Neural cell (in vitro differentiated cells): ENCODE results near the gene SLC2A10. TPM values are rescaled to one million over a fixed set of nuclear protein-coding genes. Genes with fewer than 3 reads are reported as not detected.

Experiments
- H2AFZ ChIP-seq: fragments of 200-600, 300-800 bp; sonication (generic), shearing (Covaris generic); 2 replicates; pipeline ENCODE4 v1.6.0; 2014; ENCODE audit warnings: low read depth, mild to moderate bottlenecking, antibody characterized with exemption, low read length, moderate library complexity
- H3F3A ChIP-seq: fragments of 200-600 bp; shearing (Covaris generic); 2 replicates; pipeline ENCODE4 v1.6.1; 2016; ENCODE audit warnings: mild to moderate bottlenecking, moderate library complexity, mixed read lengths, antibody characterized with exemption, low read length; ENCODE audit not compliant: insufficient read depth, poor library complexity, severe bottlenecking
- H3K27ac ChIP-seq: fragments of 200-600, 300-800 bp; sonication (generic), shearing (Covaris generic); 2 replicates; pipeline ENCODE4 v1.5.1; 2014; ENCODE audit warnings: mild to moderate bottlenecking, low read length, moderate library complexity
- H3K27me3 ChIP-seq: fragments of 300-800, 200-600 bp; sonication (generic), shearing (Covaris generic); 2 replicates; pipeline ENCODE4 v1.6.0; 2014; ENCODE audit warnings: mild to moderate bottlenecking, low read depth, low read length, moderate library complexity; ENCODE audit not compliant: insufficient read depth
- H3K36me3 ChIP-seq: fragments of 300-800, 200-600 bp; sonication (generic), shearing (Covaris generic); 2 replicates; pipeline ENCODE4 v1.5.1; 2014; ENCODE audit warnings: mild to moderate bottlenecking, antibody characterized with exemption, low read length, moderate library complexity; ENCODE audit not compliant: insufficient read depth
- H3K4me2 ChIP-seq: fragments of 300-800, 200-600 bp; sonication (generic), shearing (Covaris generic); 2 replicates; pipeline ENCODE4 v1.6.0; 2014; ENCODE audit warnings: mild to moderate bottlenecking, low read length
- H3K4me3 ChIP-seq: fragments of 300-800, 200-600 bp; sonication (generic), shearing (Covaris generic); 2 replicates; pipeline ENCODE4 v1.5.1; 2014; ENCODE audit warnings: mild to moderate bottlenecking, low read length, moderate library complexity
- H3K79me2 ChIP-seq: fragments of 200-600 bp; shearing (Covaris generic); replicated peaks from 2 replicates; pipeline ENCODE4 v1.6.0; 2014; ENCODE audit warnings: mild to moderate bottlenecking, low read length, moderate library complexity; ENCODE audit not compliant: insufficient read depth
- H3K9ac ChIP-seq: fragments of 300-800, 200-600 bp; sonication (generic), shearing (Covaris generic); 2 replicates; pipeline ENCODE4 v1.6.1; 2016; ENCODE audit warnings: mild to moderate bottlenecking, low read length, mixed read lengths
- H3K9me2 ChIP-seq: fragments of 200-600 bp; shearing (Covaris generic); 2 replicates; pipeline ENCODE4 v1.6.1; 2016; ENCODE audit warnings: mild to moderate bottlenecking, low read length, mixed read lengths; ENCODE audit not compliant: insufficient read depth
- H3K9me3 ChIP-seq: fragments of 200-600, 300-800 bp; sonication (generic), shearing (Covaris generic); 2 replicates; pipeline ENCODE4 v1.6.1; 2016; ENCODE audit warnings: mild to moderate bottlenecking, mixed run types, low read length, moderate library complexity, mixed read lengths
- H4K20me1 ChIP-seq: fragments of 200-600 bp; shearing (Covaris generic); 2 replicates; pipeline ENCODE4 v1.6.1; 2016; ENCODE audit warnings: mild to moderate bottlenecking, mixed run types; ENCODE audit not compliant: insufficient read depth
- CTCF ChIP-seq: fragments of 450-650 bp; IDR thresholded peaks from 2 replicates; pipeline ENCODE4 v1.5.1; 2014; ENCODE audit warnings: antibody characterized with exemption, mild to moderate bottlenecking, moderate library complexity; ENCODE audit not compliant: poor library complexity, severe bottlenecking
- EP300 ChIP-seq: fragments of 450-650 bp; conservative IDR thresholded peaks from 2 replicates; pipeline ENCODE4 v1.6.1; 2014; ENCODE audit warnings: antibody characterized with exemption, mild to moderate bottlenecking, moderate library complexity; ENCODE audit not compliant: poor library complexity, severe bottlenecking
- EZH2 ChIP-seq: fragments of 200-600, 300-800 bp; shearing (Covaris generic), sonication (generic); IDR thresholded peaks from 2 replicates; pipeline ENCODE4 v1.6.1; 2014; ENCODE audit warnings: antibody characterized with exemption, low read length, borderline replicate concordance, mild to moderate bottlenecking; ENCODE audit not compliant: insufficient read depth, poor library complexity, severe bottlenecking
- MXI1 ChIP-seq: fragments of 450-650 bp; conservative IDR thresholded peaks from 2 replicates; pipeline ENCODE4 v1.6.1; 2014; ENCODE audit warnings: antibody characterized with exemption, mild to moderate bottlenecking; ENCODE audit not compliant: poor library complexity, severe bottlenecking
- POLR2AphosphoS5 ChIP-seq: IDR thresholded peaks from 2 replicates; pipeline ENCODE4 v1.6.1; 2012
- RAD21 ChIP-seq: fragments of 450-650 bp; conservative IDR thresholded peaks from 2 replicates; pipeline ENCODE4 v1.6.1; 2014; ENCODE audit warnings: antibody characterized with exemption, mild to moderate bottlenecking, moderate library complexity
- REST ChIP-seq: IDR thresholded peaks from 2 replicates; pipeline ENCODE4 v1.6.1; 2012; ENCODE audit warnings: borderline replicate concordance
- SMC3 ChIP-seq: fragments of 450-650 bp; conservative IDR thresholded peaks from 2 replicates; pipeline ENCODE4 v1.6.1; 2014; ENCODE audit warnings: antibody characterized with exemption, mild to moderate bottlenecking, moderate library complexity; ENCODE audit not compliant: poor library complexity
- TAF1 ChIP-seq: IDR thresholded peaks from 2 replicates; pipeline ENCODE4 v1.6.1; 2012; ENCODE audit warnings: low read depth
- polyA plus RNA-seq: library from polyadenylated mRNA; depleted of rRNA; stranded (reverse); fragments of >200 nt; gene quantifications from 2 replicates; pipeline ENCODE4 v1.2.3, GENCODE V29; 2014

SLC2A10 gene
- polyA plus RNA-seq, 1 donor from 2014 or later, result not detected

- no peaks in the 10 kb centered on the region for H3K79me2 ChIP-seq
- no peak overlapping the region for H3K4me3 ChIP-seq
- no peak overlapping the region for H3K4me2 ChIP-seq
- no peak overlapping the region for H2AFZ ChIP-seq
- H3K9me2 ChIP-seq, result no peaks in the 10 kb centered on the region
- no peaks in the 10 kb centered on the region for H4K20me1 ChIP-seq
- no peaks in the 10 kb centered on the region for H3K36me3 ChIP-seq
- no peaks in the 10 kb centered on the region for H3F3A ChIP-seq
- H3K9ac ChIP-seq, result no peak overlapping the region
- H3K27ac ChIP-seq, result no peak overlapping the region
- TF ChIP-seq POLR2AphosphoS5 (no peak), MXI1 (no peak), RAD21 (no peak), SMC3 (no peak), EZH2 (no peak), EP300 (no peak), CTCF (no peak), REST (no peak)
- no peaks in the 10 kb centered on the region for H3K9me3 ChIP-seq
- no peaks in the 10 kb centered on the region for H3K27me3 ChIP-seq
These were observed 30.2 kb downstream of the SLC2A10 start for GRCh38 chr20:46739431-46740213.

- no peak overlapping the region for H3K4me2 ChIP-seq
- no peak overlapping the region for H2AFZ ChIP-seq
- no peaks in the 10 kb centered on the region for H3F3A ChIP-seq
- H3K9me3 ChIP-seq, result no peaks in the 10 kb centered on the region
- H4K20me1 ChIP-seq, result no peaks in the 10 kb centered on the region
- no peak overlapping the region for H3K27ac ChIP-seq
- no peaks in the 10 kb centered on the region for H3K36me3 ChIP-seq
- no peaks in the 10 kb centered on the region for H3K79me2 ChIP-seq
- H3K9ac ChIP-seq, result no peak overlapping the region
- no peaks in the 10 kb centered on the region for H3K9me2 ChIP-seq
- H3K27me3 ChIP-seq, result no peaks in the 10 kb centered on the region
- TF ChIP-seq POLR2AphosphoS5, result no peak
- TF ChIP-seq EP300, result no peak
- no peak for TF ChIP-seq RAD21
- TF ChIP-seq TAF1, result no peak
- no peak for TF ChIP-seq MXI1
- TF ChIP-seq EZH2, result no peak
- no peak for TF ChIP-seq SMC3
- TF ChIP-seq REST, result no peak
- TF ChIP-seq CTCF, result no peak
- H3K4me3 ChIP-seq, result no peak overlapping the region
These were observed 30.8 kb downstream of the SLC2A10 start for GRCh38 chr20:46740214-46740609.
